ENCODE results near the gene SUSD6.

The SUSD6 gene

DNA sequence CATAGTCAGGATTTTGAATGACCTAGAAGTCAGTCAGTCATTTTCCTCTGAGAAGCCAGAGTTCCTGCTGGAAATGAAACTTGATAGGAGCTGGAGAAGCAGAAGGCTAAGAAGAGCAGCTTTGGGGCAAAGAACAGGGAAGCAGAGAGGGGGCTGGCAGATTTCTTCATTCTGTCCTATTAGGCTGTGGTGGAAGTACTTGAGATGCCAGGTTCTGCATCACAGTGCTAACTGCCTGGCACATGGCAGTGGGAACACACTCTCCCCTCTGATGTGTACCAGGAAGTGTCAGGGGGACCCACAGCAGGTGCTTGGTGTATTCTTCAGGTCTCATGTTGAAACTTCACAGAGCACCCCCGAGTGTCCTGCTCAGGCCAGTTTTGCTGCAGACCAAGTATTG, 61.0 kb downstream of the SUSD6 start:
- no peak for DNase-seq (ENCODE audit: low read depth, low spot score)

- DNase-seq (ENCODE audit: low read depth, low spot score) = no peak
Observed at GRCh38 chr14:69673104-69673503, 61.7 kb downstream of the SUSD6 start.

DNA sequence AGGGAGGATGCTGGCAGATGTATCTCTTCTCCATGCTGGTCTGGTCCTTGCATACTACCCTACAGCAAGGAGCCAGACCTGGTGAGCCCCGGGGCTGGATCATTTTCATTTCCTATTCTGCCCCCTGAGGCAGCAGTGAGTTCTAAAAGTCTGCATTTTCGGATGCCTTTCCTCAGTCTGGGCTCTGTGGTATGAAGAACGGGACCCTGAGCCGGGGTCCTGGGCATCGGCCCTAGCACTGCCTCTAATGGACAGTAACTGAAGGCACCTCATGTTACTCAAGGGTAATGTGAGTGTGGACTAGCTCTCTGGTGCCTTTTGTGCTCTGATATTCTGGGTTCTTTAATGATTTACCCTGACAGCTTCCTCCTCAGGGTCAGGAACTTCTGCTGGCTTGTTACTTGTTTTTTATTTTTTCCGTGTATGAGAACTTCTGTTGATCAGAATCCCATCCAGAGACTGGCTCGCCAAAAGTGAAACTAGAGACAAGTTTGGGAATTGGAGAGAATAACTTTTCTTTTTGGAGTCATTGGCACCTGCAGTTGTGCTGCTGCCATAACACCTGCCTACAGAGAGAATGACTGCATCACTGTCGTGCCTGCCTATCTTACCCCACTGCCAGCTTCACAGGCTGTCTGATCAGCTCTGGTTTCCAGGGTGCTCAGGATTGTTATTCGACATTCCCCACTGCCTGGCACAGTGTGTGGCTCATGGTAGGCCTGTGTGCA, 62.3 kb downstream of the SUSD6 start:
- DNase-seq (ENCODE audit: low read depth, low spot score) = no peak

- DNase-seq (ENCODE audit: low read depth, low spot score) = no peak
Observed at GRCh38 chr14:69674546-69675244, 63.3 kb downstream of the SUSD6 start.

- no peak for DNase-seq (ENCODE audit: low read depth, low spot score)
Observed at GRCh38 chr14:69675245-69675583, 63.8 kb downstream of the SUSD6 start.

DNA sequence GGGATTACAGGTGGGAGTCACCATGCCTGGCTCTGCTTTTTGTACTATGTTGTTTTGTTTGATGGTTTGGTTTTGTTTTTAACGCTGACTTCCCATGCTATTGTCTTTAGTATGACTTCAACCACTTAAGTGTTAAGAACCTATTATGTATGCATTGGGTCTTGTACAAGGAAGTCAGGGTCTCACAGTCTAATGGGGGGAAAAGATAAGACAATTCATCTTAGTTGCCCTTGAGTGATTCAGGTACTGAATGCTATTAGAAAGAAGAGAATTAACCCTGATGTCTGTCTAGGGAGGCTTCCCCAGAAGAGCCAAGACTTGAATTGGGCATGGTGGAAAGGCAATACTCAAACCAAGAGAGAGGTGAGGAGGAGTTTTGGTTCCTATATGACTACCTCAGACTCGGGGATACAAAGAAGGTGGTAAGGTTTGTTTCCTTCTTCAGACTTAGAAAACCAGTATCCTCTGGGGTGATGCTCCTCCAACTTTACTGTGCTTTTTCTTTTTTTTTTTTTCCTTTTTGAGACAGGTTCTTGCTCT, 64.6 kb downstream of the SUSD6 start:
- DNase-seq (ENCODE audit: low read depth, low spot score) = no peak

DNA sequence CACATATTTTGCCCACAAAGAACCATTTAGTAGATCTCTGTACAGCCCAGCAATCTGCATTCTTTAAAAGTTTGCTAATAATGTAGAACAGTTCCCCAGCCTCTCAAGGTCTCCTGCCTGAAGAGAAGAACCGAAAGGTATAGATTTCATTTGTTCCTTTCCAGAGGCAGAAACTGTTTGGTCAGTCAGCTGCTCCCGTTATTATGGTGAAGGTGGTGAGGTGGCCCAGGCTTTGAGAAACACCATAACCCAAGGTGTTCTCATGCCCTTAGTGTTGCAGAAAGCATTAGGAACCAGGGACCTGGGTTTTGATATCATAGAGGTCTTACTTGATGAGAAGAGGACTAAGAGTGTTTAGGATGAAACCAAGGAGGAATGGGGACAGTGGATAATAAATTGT, 65.3 kb downstream of the SUSD6 start:
- no peak for DNase-seq (ENCODE audit: low read depth, low spot score)

GRCh38 chr14:69680297-69680696, 68.9 kb downstream of the SUSD6 start:
- no peak for DNase-seq (ENCODE audit: low read depth, low spot score)

DNA sequence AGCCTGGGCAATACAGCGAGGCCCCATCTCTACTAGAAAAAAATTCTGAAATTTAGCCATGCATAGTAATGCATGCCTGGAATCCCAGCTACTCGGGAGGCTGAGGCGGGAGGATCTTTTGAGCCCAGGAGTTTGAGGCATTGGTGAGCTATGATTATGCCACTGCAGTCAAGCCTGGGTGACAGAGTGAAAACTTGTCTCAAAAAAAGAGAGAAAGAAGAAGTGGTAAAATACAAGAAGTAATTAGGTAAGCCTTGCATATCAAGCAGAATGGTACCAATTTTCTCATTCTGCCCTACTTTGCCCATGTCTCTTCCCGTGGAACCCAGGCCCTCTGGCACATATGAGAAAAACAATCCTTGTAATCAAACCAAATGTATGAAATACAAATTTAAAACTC, 70.7 kb downstream of the SUSD6 start:
- no peak for DNase-seq (ENCODE audit: low read depth, low spot score)

DNA sequence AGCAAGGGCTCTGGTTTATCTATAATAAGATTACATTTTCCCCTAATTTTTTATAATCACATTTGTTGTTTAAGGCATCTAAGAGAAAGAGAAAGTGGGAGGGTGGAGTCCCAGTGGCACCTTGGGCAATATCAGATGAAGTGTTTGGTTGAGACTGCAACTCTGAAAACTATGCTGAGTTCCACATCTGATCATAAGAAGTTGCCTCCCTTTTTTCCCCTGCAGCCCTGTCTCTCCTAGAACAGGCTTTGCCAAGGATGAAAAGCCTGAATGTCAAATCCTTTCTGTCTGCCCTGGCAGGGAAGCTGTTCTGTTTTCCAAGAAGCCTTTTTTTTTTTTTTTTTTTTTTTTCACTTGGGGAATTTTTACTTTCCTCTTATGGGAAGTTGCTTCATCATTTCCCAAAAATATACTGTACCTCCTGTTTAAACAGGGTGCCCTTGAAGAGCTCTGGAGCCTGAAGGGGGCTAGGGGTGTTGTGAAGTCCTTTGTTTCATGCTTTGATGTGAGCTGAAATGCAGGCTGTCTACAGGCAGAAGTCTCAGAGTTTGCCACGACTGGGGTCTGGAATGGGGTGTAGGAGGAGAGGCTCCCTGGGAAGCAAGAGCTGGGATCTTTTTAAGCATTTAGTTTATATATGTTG, 71.3 kb downstream of the SUSD6 start:
- DNase-seq (ENCODE audit: low read depth, low spot score) = no peak

- no peak for DNase-seq (ENCODE audit: low read depth, low spot score)
Observed at GRCh38 chr14:69683971-69684370, 72.6 kb downstream of the SUSD6 start.

- no peak for DNase-seq (ENCODE audit: low read depth, low spot score)
Observed at GRCh38 chr14:69684461-69685217, 73.2 kb downstream of the SUSD6 start.

- DNase-seq (ENCODE audit: low read depth, low spot score) = no peak
Observed at GRCh38 chr14:69685218-69685616, 73.8 kb downstream of the SUSD6 start.

GRCh38 chr14:69685716-69686115, 74.3 kb downstream of the SUSD6 start:
- DNase-seq (ENCODE audit: low read depth, low spot score) = no peak

GRCh38 chr14:69687606-69688298, 76.4 kb downstream of the SUSD6 start:
- DNase-seq (ENCODE audit: low read depth, low spot score) = no peak

- DNase-seq (ENCODE audit: low read depth, low spot score) = no peak
Observed at GRCh38 chr14:69688299-69688649, 76.9 kb downstream of the SUSD6 start.

GRCh38 chr14:69690042-69690441, 78.6 kb downstream of the SUSD6 start:
- no peak for DNase-seq (ENCODE audit: low read depth, low spot score)

DNA sequence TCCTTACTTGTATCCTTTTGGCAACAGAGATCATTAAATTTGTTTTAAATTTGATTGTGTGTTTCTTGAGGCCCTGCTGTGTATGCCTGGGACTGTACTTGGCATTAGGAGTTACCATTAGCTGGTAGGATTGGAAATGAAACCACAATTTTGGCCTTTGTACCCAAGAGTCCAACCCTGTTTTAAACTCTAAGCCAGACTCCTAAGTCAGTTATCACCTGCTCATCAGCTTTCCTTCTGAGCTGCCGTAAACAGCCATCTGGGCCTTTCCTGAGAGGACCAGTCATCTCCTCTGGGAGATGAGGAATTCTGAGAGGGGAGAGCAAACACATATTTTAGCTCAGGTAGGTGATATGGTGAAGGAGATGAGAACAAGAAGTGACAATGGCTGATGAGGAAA, 81.2 kb downstream of the SUSD6 start:
- no peak for DNase-seq (ENCODE audit: low read depth, low spot score)

- DNase-seq (ENCODE audit: low read depth, low spot score) = no peak
Observed at GRCh38 chr14:69693145-69693544, 81.7 kb downstream of the SUSD6 start.

DNA sequence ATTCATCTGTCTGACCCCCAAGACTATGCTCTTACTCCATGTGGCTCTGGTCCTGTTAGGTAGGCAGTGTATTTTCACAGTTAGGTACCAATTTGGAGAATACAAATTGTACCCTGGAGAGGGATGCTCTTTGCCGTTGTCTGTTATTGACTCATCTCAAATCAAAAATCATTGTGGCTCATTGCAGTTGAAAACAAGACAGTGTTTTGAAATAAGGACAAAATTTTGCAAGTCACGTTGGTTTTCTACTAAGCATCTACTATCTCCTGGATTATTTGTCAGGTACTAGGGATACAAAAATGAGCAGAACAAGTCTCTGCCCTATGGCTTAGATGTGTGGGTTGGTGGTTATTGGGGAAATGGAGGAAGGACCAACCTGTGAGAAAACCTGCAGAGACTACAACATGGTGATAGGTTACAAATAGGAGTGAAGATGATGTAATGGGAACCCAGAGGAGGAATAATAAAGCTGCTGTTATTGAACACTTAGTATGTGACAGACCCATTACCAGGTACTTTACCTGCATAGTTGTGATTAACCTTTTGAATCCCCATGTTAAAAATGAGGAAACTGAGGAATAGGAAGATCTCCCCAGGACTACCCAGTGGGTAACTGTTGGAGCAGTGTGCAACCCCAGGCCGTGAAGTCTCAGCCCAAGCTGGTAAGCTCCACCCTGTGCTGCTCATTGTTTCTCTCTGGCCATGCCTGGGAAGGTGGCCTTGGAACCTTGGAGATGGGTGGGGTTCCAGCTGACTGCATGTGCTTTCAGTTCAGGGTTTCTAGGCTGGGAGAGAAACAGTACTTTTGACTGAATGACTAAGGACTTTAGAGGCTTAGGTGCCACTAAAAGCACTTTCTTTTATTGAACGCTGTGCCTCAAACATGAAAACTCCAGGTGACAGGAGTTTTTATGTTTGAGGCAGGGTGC, 82.7 kb downstream of the SUSD6 start:
- DNase-seq (ENCODE audit: low read depth, low spot score) = no peak

Measured in ELF-1 (cell line).